Measurements from ENCODE around the gene CCN6.
"Not testable (repeated sequence)": the region's sequence is repeated elsewhere in the genome, so short reads cannot be mapped to it uniquely, and the experiment has no call there.

CCN6 gene

DNA sequence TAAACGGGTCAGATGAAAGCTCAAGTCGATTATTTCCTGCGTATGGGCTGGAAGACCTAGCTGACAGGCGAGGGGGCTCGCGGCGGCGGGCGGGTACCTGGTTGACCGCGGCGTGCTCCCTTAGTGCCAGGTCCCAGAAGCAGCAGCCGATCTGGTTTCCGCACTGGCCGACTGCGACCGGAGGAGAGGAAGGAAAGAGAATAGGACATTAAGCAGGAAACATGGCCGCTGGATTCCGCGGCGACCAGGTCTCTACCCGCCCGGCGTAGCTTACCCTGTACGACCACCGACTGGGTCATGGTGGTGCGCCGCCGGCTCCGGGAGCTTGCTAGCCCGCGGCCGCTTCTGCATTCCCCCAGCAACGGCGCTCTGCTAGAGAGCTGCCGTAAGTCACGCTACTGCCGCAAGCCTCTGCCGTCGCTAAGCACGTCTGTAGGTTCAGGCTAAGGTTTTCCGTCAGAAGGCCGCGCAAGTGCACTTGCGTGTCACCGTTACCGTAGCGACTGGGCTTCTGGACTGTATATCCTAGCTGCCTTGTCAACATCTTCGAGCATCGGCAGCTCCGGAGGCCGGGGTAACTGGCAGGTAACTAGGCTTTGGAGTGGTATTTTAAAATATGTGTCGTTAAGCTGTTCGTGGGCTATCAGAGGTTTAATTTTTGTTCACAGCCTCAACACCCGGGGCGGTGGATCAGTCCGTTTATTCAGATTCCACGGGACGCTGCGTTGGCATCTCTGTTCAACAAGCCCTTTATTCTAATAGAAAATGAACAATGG lies 33.4 kb downstream of the CCN6 start, which contains the start of the genes FAM229B and TUBE1:
Gene FAM229B, plus strand, starts transcription at position 456 of the 776 bp plus-strand sequence. CDS start 11,693 bp downstream, outside the sequence.
Gene TUBE1, minus strand, starts transcription at position 347 of the 776 bp plus-strand sequence. Its CDS starts 48 bp downstream, at position 299.
- TF ChIP-seq, protein P1, sequence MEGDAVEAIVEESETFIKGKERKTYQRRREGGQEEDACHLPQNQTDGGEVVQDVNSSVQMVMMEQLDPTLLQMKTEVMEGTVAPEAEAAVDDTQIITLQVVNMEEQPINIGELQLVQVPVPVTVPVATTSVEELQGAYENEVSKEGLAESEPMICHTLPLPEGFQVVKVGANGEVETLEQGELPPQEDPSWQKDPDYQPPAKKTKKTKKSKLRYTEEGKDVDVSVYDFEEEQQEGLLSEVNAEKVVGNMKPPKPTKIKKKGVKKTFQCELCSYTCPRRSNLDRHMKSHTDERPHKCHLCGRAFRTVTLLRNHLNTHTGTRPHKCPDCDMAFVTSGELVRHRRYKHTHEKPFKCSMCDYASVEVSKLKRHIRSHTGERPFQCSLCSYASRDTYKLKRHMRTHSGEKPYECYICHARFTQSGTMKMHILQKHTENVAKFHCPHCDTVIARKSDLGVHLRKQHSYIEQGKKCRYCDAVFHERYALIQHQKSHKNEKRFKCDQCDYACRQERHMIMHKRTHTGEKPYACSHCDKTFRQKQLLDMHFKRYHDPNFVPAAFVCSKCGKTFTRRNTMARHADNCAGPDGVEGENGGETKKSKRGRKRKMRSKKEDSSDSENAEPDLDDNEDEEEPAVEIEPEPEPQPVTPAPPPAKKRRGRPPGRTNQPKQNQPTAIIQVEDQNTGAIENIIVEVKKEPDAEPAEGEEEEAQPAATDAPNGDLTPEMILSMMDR (IDR thresholded peaks at IDR 0.05; ENCODE audit: low read length, missing control alignments) = no peak
- DNase-seq (ENCODE audit: low read depth) = peak; percentile 99
- H3K4me3 ChIP-seq (replicated peaks; ENCODE audit: low read depth, low read length) = peak within 1 kb of the TSS; percentile 90

DNA sequence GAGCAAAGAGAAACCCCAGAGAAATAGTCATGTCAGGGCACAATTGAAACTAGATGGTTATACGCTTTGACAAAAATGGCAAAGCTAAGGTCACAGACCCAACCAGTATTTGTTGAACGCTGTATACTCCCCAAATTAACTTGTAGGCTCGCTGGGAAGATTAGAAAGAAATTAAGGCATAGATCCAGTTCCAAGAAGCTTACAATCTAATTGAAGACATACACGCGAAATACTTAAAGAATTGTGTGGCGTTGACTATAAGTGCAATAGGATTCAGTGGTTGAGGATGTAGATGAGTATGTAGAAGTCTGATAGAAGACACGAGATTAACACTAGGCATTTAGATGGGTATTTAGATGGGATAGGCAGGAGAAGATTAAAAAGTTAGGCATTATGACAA lies 34.0 kb downstream of the CCN6 start:
- TF ChIP-seq, protein P1 (IDR thresholded peaks at IDR 0.05; ENCODE audit: low read length, missing control alignments) = no peak
- no peak for DNase-seq (ENCODE audit: low read depth)
- peak overlapping the region; percentile 90 for H3K4me3 ChIP-seq (replicated peaks; ENCODE audit: low read depth, low read length)

DNA sequence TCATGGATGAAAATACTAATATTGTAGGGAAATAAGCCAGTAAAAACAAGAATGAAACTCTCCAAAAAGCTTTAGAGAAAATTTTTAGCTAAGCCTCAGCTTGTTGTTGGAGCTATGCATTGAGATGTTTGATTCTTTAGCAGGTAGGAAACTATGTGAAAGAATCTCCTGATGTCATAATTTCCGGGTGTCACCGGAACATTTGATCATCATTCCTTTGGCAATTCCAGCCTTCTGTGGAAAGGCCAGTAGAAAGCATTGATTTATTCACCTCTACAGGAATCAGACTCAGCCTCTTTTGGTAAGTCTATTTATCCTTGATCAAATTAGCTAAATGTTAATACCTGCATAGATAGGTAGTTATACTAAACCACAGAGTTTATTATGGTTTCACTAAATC lies 43.0 kb downstream of the CCN6 start:
- no peak for DNase-seq (ENCODE audit: low read depth)
- TF ChIP-seq, protein P1 (IDR thresholded peaks at IDR 0.05; ENCODE audit: low read length, missing control alignments) = no peak
- no peak overlapping the region for H3K4me3 ChIP-seq (replicated peaks; ENCODE audit: low read depth, low read length)

DNA sequence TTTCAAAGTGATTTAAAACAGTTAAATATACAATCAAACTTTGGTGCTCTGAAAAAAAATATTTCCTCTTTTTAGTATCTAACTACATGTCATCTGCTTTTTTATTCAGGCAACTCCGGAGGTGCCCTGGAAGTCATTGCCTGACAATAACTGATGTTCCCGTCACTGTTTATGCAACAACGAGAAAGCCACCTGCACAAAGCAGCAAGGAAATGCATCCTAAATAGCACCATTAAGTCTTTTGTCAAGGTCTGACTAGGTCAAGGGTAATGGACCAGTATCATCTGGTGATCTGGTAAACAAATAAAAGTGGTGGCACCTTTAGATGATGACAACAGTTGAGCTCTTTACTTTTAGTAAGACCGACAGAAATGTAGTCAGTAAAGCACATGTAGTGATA lies 46.7 kb downstream of the CCN6 start:
- TF ChIP-seq, protein P1 (IDR thresholded peaks at IDR 0.05; ENCODE audit: low read length, missing control alignments) = no peak

DNA sequence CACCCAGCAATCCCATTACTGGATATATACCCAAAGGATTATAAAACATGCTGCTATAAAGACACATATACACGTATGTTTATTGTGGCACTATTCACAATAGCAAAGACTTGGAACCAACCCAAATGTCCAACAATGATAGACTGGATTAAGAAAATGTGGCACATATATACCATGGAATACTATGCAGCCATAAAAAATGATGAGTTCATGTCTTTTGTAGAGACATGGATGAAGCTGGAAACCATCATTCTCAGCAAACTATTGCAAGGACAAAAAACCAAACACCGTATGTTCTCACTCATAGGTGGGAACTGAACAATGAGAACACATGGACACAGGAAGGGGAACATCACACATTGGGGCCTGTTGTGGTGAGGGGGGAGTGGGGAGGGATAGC lies 52.1 kb downstream of the CCN6 start:
- not testable (repeated sequence) for DNase-seq (ENCODE audit: low read depth); H3K4me3 ChIP-seq (replicated peaks; ENCODE audit: low read depth, low read length)

More for the DNA sequence above, 46.7 kb downstream of the CCN6 start:
- no peak overlapping the region for H3K4me3 ChIP-seq (replicated peaks; ENCODE audit: low read depth, low read length)
- no peak for DNase-seq (ENCODE audit: low read depth)

DNA sequence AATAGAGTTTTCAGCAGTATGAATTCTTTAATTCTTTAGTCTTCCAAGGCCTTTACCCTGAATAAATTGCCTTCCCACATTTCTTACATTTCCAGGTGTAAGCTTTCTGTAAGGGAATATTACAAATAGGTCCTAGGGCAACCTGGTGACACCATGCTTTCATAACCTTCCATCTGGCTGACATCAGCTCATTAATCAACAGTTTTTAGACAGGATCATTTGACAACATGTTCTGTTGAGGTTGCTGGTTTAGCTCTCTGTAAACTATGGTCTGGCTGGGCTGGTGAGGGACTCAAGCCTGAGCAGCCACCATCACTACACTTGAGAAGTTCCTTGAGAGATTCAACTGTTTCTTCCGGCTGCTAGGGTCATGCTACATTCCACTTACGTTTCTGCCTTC lies 52.7 kb downstream of the CCN6 start:
- DNase-seq (ENCODE audit: low read depth) = no peak

DNA sequence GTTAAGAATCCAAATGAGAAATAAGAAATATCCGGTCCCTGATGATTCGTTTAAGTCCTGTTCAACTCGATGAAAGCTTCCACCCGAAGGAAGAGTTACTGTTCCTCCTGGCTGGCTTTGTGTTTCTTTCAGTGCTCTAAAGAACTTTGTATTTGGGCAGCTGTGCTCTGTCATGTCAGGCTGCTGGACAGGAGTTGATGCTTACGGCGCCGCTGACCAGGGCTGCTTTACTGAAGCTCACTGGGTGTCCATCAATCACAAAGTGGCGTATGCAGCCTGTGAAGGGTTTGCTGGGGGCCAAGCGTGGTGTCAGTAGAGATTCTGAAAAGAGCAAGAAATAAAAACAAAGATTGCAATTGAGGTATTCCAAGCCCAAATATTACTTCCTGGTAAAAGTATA lies 55.4 kb downstream of the CCN6 start:
- TF ChIP-seq, protein P1 (IDR thresholded peaks at IDR 0.05; ENCODE audit: low read length, missing control alignments) = no peak

More for the DNA sequence above, 52.7 kb downstream of the CCN6 start:
- TF ChIP-seq, protein P1 (IDR thresholded peaks at IDR 0.05; ENCODE audit: low read length, missing control alignments) = no peak
- H3K4me3 ChIP-seq (replicated peaks; ENCODE audit: low read depth, low read length) = no peak overlapping the region

More for the DNA sequence above, 55.4 kb downstream of the CCN6 start:
- no peak overlapping the region for H3K4me3 ChIP-seq (replicated peaks; ENCODE audit: low read depth, low read length)
- DNase-seq (ENCODE audit: low read depth) = no peak

Measured in fibroblast of pulmonary artery (primary cell).